Ovary (tissue), 3 donors: ENCODE measurements around the gene SETD1A.

Experiments used
- CTCF ChIP-seq, 3 donors: fragments of 450-650 bp in 2 of 3; fragments of 200-600 bp in 1 of 3; IDR thresholded peaks; one replicate each; pipeline versions ENCODE4 v1.5.1 to v1.8.0; 2016 to 2022; ENCODE audit warnings: antibody characterized with exemption in 3 of 3, mild to moderate bottlenecking in 1 of 3
- POLR2A ChIP-seq: fragments of 450-650 bp; IDR thresholded peaks from one replicate; pipeline ENCODE4 v1.6.1; 2017; ENCODE audit warnings: antibody characterized with exemption, mild to moderate bottlenecking, moderate library complexity
- donor health status: DM: no; HTN: no; CAD: no.

GRCh38 chr16:30937692-30938091 is 19.9 kb upstream of the SETD1A start:
- TF ChIP-seq POLR2A (no peak), CTCF (IDR thresholded peaks at IDR 0.05) (no peak)
